GM18517 (cell line): ENCODE measurements around the gene FEZ2.

ENCODE experiments used
- ATAC-seq: cut with Tn5 transposase; IDR thresholded peaks from one replicate; pipeline ENCODE4 v1.9.1; 2021; ENCODE audit warnings: mild to moderate bottlenecking, moderate library complexity; ENCODE audit not compliant: unreplicated experiment

Gene FEZ2

GRCh38 chr2:36534275-36534799, 63.6 kb downstream of the FEZ2 start:
- no peak for ATAC-seq

GRCh38 chr2:36530983-36531354, 67.0 kb downstream of the FEZ2 start:
- ATAC-seq: no peak

- peak; percentile 71 for ATAC-seq
These were observed 67.6 kb downstream of the FEZ2 start for GRCh38 chr2:36530178-36530982.

GRCh38 chr2:36528766-36529392, 69.1 kb downstream of the FEZ2 start:
- no peak for ATAC-seq

- peak; percentile 62 for ATAC-seq
These were observed 69.7 kb downstream of the FEZ2 start for GRCh38 chr2:36528274-36528673.

GRCh38 chr2:36526226-36526625, 71.7 kb downstream of the FEZ2 start:
- ATAC-seq: no peak

- no peak for ATAC-seq
These were observed 72.7 kb downstream of the FEZ2 start for GRCh38 chr2:36525245-36525644.

GRCh38 chr2:36523153-36523552, 74.8 kb downstream of the FEZ2 start:
- ATAC-seq: no peak

GRCh38 chr2:36520431-36520830, 77.5 kb downstream of the FEZ2 start:
- no peak for ATAC-seq

- ATAC-seq: no peak
These were observed 81.7 kb downstream of the FEZ2 start for GRCh38 chr2:36516136-36516870.

- no peak for ATAC-seq
These were observed 82.4 kb downstream of the FEZ2 start for GRCh38 chr2:36515538-36515937.

GRCh38 chr2:36513661-36514060, 84.3 kb downstream of the FEZ2 start:
- no peak for ATAC-seq

GRCh38 chr2:36512705-36513104, 85.3 kb downstream of the FEZ2 start:
- ATAC-seq: no peak

- no peak for ATAC-seq
These were observed 85.9 kb downstream of the FEZ2 start for GRCh38 chr2:36511858-36512603.

- no peak for ATAC-seq
These were observed 88.9 kb downstream of the FEZ2 start for GRCh38 chr2:36509075-36509474.

- ATAC-seq: peak; percentile 93
These were observed 90.6 kb downstream of the FEZ2 start for GRCh38 chr2:36507408-36507812.
